ENCODE measurements around the gene U2AF1L4.

- TF ChIP-seq CTCF (IDR thresholded peaks at IDR 0.05; ENCODE audit: low read depth, low read length, poor library complexity, severe bottlenecking) (no peak), EZH2phosphoT487 (IDR thresholded peaks at IDR 0.05; ENCODE audit: borderline replicate concordance, low read length) (no peak)
Observed at GRCh38 chr19:35748106-35749020, 3.1 kb upstream of the U2AF1L4 start, which contains the start of gene LIN37.
